ENCODE data around the gene ORMDL1.

ORMDL1 gene

DNA sequence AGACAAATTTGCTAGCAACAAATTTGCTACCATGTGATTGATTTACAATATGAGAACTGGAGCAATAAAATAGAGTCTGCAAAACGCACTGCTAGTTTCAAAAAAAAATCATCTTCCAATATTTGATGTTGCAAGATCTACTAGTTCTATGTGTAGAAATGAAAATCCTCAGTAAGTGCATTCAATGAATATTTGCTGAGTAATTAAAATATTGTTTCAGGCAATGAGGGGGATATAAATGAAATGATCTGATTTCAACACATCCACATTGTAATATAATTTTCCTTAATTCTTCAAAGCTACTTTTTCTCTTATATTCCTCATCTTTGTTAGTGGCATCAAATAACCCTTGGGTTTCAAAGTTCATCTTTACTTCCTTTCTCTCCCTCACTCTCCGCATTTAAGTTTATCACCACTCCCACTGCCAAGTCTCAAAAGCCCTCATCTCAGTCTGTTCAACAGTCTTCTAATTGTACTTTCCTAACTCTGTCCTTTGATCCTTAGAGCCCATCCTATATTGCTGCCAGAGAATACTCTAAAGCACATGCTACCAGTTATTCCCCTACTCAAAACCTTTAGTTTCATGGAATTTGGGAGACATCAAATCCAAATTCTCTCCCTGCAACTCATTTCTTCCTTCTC lies 27.7 kb downstream of the ORMDL1 start:
- ATAC-seq (replicated peaks) (no peak), DNase-seq (no peak)
- Mint-ChIP-seq H3K27me3 (no peaks in the 10 kb centered on the region), H3K36me3 (ENCODE audit: insufficient read depth) (peaks cover 16% of the 10 kb centered on the region), H3K4me3 (no peak overlapping the region), H3K9me3 (no peaks in the 10 kb centered on the region), H3K27ac (no peak overlapping the region), H3K4me1 (ENCODE audit: low read depth in 2 of 2) (peaks cover 0 to 1% of the 10 kb centered on the region in 2 donors)

GRCh38 chr2:189751080-189751658 lies 33.0 kb downstream of the ORMDL1 start:
- Mint-ChIP-seq H3K36me3 (ENCODE audit: insufficient read depth) (peaks cover 44% of the 10 kb centered on the region), H3K27me3 (no peaks in the 10 kb centered on the region), H3K9me3 (no peaks in the 10 kb centered on the region), H3K27ac (peak overlapping the region in 1 of 2 donors; percentile 13), H3K4me3 (no peak overlapping the region), H3K4me1 (ENCODE audit: low read depth in 2 of 2) (peaks cover 0 to 1% of the 10 kb centered on the region in 2 donors)
- DNase-seq: peak; percentile 42 to 46 (median 42)
- ATAC-seq (replicated peaks): peak; percentile 76

GRCh38 chr2:189729430-189729829 lies 54.7 kb downstream of the ORMDL1 start:
- H3K36me3 Mint-ChIP-seq (ENCODE audit: insufficient read depth): peaks cover 3% of the 10 kb centered on the region
- no peaks in the 10 kb centered on the region for H3K4me1 Mint-ChIP-seq (ENCODE audit: low read depth in 2 of 2)
- H3K27ac Mint-ChIP-seq: no peak overlapping the region
- DNase-seq (no peak), ATAC-seq (replicated peaks) (no peak)
- no peaks in the 10 kb centered on the region for H3K9me3 Mint-ChIP-seq
- no peak overlapping the region for H3K4me3 Mint-ChIP-seq
- H3K27me3 Mint-ChIP-seq: no peaks in the 10 kb centered on the region

DNA sequence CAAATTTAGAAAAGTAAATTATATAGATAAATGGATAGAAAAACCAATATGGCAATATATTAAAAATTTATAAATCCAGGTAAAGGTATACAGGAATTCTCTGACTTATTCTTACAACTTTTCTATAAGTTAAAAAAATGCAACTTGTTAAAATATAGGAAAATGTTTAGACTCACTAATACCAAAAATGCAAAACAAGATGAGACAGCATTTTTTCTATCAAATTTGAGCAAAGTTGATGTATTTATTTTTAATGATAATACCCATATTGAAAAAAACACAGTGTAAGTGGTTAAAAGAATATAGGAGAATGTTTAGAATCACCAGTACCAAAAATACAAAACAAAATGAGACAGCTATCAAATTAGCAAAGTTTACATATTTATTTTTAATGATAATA lies 57.3 kb downstream of the ORMDL1 start:
- H3K27ac Mint-ChIP-seq: no peak overlapping the region
- no peak overlapping the region for H3K4me3 Mint-ChIP-seq
- H3K9me3 Mint-ChIP-seq: no peaks in the 10 kb centered on the region
- H3K27me3 Mint-ChIP-seq: no peaks in the 10 kb centered on the region
- H3K4me1 Mint-ChIP-seq (ENCODE audit: low read depth in 2 of 2): no peaks in the 10 kb centered on the region
- DNase-seq (no peak), ATAC-seq (replicated peaks) (no peak)
- H3K36me3 Mint-ChIP-seq (ENCODE audit: insufficient read depth): no peaks in the 10 kb centered on the region

- ATAC-seq (replicated peaks) (no peak), DNase-seq (no peak)
- no peaks in the 10 kb centered on the region for H3K27me3 Mint-ChIP-seq
- H3K36me3 Mint-ChIP-seq (ENCODE audit: insufficient read depth): no peaks in the 10 kb centered on the region
- H3K27ac Mint-ChIP-seq: peak overlapping the region in 1 of 2 donors; percentile 35
- no peak overlapping the region for H3K4me3 Mint-ChIP-seq
- H3K9me3 Mint-ChIP-seq: no peaks in the 10 kb centered on the region
- H3K4me1 Mint-ChIP-seq (ENCODE audit: low read depth in 2 of 2): no peaks in the 10 kb centered on the region
These were observed 57.9 kb downstream of the ORMDL1 start for GRCh38 chr2:189726271-189726670.

- Mint-ChIP-seq H3K27me3 (no peaks in the 10 kb centered on the region), H3K36me3 (ENCODE audit: insufficient read depth) (no peaks in the 10 kb centered on the region), H3K4me3 (no peak overlapping the region), H3K4me1 (ENCODE audit: low read depth in 2 of 2) (no peaks in the 10 kb centered on the region), H3K27ac (no peak overlapping the region), H3K9me3 (no peaks in the 10 kb centered on the region)
- DNase-seq (no peak), ATAC-seq (replicated peaks) (no peak)
These were observed 60.9 kb downstream of the ORMDL1 start for GRCh38 chr2:189723192-189723591.
